ENCODE results near the gene PTGDR2. TPM values are rescaled to one million over a fixed set of nuclear protein-coding genes. Genes with fewer than 3 reads are reported as not detected.

The PTGDR2 gene
- total RNA-seq, 2 donors from 2014 or later = 0.52 to 1.3 TPM

DNA sequence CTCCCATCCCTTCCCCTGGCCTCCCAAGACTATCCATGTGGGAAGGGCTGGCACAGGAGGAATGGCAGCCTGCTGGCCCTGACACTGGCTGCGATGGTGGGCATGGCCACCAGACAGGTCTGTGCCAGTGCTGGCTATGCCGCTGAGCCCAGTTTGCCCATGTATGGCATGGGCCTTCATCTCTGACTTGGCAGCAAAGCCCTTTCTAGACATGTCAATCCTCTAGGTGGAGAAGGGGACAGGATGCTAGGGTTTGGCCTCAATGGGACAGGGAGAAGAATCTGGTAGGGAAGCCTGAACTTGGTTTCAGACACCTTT lies 20.4 kb upstream of the PTGDR2 start:
- H3K27me3 ChIP-seq = no peaks in the 10 kb centered on the region
- DNase-seq (no peak), ATAC-seq (no peak)
- no peak overlapping the region for H3K27ac ChIP-seq
- no peaks in the 10 kb centered on the region for H3K9me3 ChIP-seq
- no peak for TF ChIP-seq POLR2A (IDR thresholded peaks at IDR 0.05)
- TF ChIP-seq, protein P1, sequence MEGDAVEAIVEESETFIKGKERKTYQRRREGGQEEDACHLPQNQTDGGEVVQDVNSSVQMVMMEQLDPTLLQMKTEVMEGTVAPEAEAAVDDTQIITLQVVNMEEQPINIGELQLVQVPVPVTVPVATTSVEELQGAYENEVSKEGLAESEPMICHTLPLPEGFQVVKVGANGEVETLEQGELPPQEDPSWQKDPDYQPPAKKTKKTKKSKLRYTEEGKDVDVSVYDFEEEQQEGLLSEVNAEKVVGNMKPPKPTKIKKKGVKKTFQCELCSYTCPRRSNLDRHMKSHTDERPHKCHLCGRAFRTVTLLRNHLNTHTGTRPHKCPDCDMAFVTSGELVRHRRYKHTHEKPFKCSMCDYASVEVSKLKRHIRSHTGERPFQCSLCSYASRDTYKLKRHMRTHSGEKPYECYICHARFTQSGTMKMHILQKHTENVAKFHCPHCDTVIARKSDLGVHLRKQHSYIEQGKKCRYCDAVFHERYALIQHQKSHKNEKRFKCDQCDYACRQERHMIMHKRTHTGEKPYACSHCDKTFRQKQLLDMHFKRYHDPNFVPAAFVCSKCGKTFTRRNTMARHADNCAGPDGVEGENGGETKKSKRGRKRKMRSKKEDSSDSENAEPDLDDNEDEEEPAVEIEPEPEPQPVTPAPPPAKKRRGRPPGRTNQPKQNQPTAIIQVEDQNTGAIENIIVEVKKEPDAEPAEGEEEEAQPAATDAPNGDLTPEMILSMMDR (IDR thresholded peaks at IDR 0.05) = no peak
- peaks cover 16% of the 10 kb centered on the region for H3K4me1 ChIP-seq
- intact Hi-C loops (cut with DNase I) = no loop called here
- no peak overlapping the region for H3K4me3 ChIP-seq
- WGBS, 2 donors = 86% methylated on average over 2 of the region's 2 CpGs; no CpG with 5 or more reads in 1 of the 2 donors
- no peaks in the 10 kb centered on the region for H3K36me3 ChIP-seq (replicated peaks in 1 of 2; ENCODE audit: insufficient read depth in 1 of 2, low read depth in 2 of 2)

DNA sequence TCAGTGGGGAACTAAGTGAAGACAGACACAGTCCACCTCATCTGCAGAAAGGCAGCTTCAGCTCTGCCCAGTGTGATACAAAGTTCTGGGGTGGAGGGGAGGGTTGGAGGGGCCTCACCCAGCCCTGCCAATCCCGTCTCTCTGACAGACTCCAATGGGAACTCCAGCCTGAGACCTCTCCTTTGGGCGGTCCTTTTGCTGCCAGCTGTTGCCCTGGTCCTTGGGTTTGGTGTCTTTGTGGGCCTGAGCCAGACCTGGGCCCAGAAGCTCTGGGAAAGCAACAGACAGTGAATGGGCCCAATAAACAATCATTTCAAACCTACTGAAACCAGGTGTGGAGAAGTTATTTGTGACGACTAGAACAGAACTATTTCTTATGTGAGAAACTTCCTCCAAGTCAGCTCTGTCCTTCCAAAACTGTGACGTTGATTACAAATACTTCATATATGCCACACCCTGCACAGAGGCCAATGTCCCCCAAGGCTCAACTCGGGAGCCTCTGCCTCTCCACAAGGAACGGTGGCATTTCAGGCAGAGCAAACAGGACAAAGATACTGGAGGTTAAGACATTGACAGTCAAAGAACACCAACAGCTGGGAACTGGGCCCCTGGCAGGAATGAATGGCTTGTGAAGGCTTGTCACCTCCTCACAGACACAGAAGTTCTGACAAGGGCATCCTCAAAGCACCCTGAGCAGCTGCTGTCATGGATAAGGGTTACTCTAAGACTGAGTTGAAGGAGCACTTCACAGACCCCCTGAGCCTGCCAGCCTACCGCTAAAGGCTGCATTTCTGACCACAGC lies 19.8 kb upstream of the PTGDR2 start:
- Histone ChIP-seq H3K27me3 (no peaks in the 10 kb centered on the region), H3K9me3 (no peaks in the 10 kb centered on the region), H3K27ac (no peak overlapping the region), H3K36me3 (replicated peaks in 1 of 2; ENCODE audit: insufficient read depth in 1 of 2, low read depth in 2 of 2) (no peaks in the 10 kb centered on the region), H3K4me3 (no peak overlapping the region), H3K4me1 (peaks cover 10% of the 10 kb centered on the region)
- no peak for TF ChIP-seq POLR2A (IDR thresholded peaks at IDR 0.05)
- no peak for ATAC-seq
- 86 to 87% methylated on average over 6 to 7 of the region's 7 CpGs for WGBS, 2 donors
- intact Hi-C loops (cut with DNase I) = no loop called here
- no peak for DNase-seq

DNA sequence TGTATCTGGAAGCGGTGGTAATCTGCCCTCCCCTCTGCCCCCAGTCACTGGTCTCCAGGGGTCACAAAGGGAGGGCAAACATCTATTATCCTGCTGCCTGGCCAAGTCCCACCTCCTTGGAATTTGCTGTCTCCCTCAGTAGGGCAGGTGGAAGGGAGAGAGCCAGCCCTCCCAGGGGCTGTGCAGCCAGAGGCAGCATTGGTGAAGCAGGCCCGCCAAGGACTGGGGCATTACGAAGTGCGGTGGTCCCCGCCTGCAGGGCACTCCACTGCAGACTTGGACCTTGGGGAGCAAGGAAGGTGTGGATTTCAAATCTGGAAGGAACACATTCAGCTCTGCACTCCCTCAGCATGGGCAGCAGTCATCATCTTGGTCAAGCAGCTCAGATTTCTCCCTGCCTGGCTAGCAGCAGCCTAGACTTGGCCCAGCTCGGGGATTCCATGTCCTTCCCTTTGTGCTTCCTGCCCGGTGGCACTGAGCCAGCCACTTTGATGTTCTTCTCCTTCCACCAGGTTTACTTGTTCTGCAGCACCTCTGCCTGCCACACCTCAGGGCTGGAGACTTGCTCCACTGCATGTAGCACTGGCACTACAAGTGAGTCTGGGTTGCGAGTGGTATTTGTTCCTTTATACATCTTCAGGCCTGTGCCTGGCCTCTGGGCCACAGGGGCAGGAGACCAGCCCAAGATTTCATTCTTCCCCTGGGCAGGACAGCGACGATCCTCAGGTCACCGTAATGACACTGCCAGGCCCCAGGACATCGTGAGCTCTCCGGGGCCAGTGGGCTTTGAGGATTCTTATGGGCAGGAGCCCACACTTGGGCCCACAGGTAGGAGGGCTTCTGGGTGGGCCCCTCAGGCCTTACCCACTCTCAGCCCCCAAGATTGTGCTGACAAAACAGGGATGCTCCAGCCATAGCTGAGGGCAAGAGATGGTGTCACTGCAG lies 18.9 kb upstream of the PTGDR2 start:
- TF ChIP-seq POLR2A (IDR thresholded peaks at IDR 0.05) = no peak
- TF ChIP-seq, protein P1 (IDR thresholded peaks at IDR 0.05) = no peak
- intact Hi-C loops (cut with DNase I) = no loop called here
- H3K4me1 ChIP-seq = peaks cover 1% of the 10 kb centered on the region
- WGBS, 2 donors = 81 to 90% methylated on average over 4 to 13 of the region's 13 CpGs
- H3K27me3 ChIP-seq = no peaks in the 10 kb centered on the region
- H3K9me3 ChIP-seq = no peaks in the 10 kb centered on the region
- DNase-seq (no peak), ATAC-seq (no peak)
- H3K36me3 ChIP-seq (replicated peaks in 1 of 2; ENCODE audit: insufficient read depth in 1 of 2, low read depth in 2 of 2) = no peaks in the 10 kb centered on the region
- H3K4me3 ChIP-seq = no peak overlapping the region
- H3K27ac ChIP-seq = no peak overlapping the region

DNA sequence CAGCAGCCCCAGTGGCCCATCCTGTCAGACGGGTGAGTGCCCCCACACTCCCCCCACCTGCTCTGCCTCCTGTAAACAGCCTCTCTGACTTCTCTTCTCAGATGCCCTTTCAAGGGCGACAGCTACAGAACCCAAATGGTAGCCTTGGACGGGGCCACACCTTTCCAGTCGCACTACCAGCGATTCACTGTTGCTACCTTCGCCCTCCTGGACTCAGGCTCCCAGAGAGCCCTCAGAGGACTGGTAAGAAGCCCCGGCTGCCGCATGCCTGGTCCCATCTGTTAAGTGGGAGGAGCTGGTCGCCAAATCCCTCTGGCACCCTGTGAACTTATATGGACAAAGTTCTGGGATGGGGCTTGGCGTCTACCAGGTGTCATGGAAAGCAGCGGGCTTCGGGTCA lies 17.8 kb upstream of the PTGDR2 start:
- Histone ChIP-seq H3K27me3 (no peaks in the 10 kb centered on the region), H3K27ac (no peak overlapping the region), H3K36me3 (replicated peaks in 1 of 2; ENCODE audit: insufficient read depth in 1 of 2, low read depth in 2 of 2) (no peaks in the 10 kb centered on the region), H3K4me1 (no peaks in the 10 kb centered on the region), H3K9me3 (no peaks in the 10 kb centered on the region), H3K4me3 (no peak overlapping the region)
- WGBS, 2 donors = 81 to 82% methylated on average over 11 to 12 of the region's 12 CpGs
- intact Hi-C loops (cut with DNase I) = no loop called here
- no peak for TF ChIP-seq POLR2A (IDR thresholded peaks at IDR 0.05)
- TF ChIP-seq, protein P1 (IDR thresholded peaks at IDR 0.05) = no peak
- DNase-seq = no peak
- no peak for ATAC-seq

DNA sequence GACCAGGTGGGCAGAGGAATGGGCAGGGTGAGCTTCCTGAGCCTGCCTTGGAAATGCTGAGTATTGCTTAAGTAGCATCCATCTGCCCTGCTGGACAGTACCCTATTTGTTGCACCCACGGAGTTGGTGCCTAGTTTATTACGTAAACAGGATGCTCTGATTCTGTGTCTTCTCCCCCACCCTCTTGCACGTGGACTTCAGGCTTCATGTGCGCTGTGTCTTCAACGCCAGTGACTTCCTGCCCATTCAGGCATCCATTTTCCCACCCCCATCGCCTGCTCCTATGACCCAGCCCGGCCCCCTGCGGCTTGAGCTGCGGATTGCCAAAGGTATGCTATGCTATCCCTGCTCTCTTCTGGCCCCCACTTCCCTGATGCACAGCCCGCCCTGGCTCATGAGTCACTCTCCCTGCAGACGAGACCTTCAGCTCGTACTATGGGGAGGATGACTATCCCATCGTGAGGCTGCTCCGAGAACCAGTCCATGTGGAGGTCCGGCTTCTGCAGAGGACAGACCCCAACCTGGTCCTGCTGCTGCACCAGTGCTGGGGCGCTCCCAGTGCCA lies 17.3 kb upstream of the PTGDR2 start:
- no peaks in the 10 kb centered on the region for H3K27me3 ChIP-seq
- TF ChIP-seq, protein P1 (IDR thresholded peaks at IDR 0.05) = no peak
- no peak for TF ChIP-seq POLR2A (IDR thresholded peaks at IDR 0.05)
- intact Hi-C loops (cut with DNase I) = no loop called here
- H3K4me3 ChIP-seq = no peak overlapping the region
- H3K4me1 ChIP-seq = no peaks in the 10 kb centered on the region
- no peaks in the 10 kb centered on the region for H3K9me3 ChIP-seq
- H3K27ac ChIP-seq = no peak overlapping the region
- ATAC-seq (no peak), DNase-seq (no peak)
- H3K36me3 ChIP-seq (replicated peaks in 1 of 2; ENCODE audit: insufficient read depth in 1 of 2, low read depth in 2 of 2) = no peaks in the 10 kb centered on the region
- WGBS, 2 donors = 60 to 61% methylated on average over 12 to 15 of the region's 16 CpGs

All from body of pancreas (tissue), 4 donors.